Dedifferentiated amniotic fluid mesenchymal stem cell (primary cell): ENCODE measurements around the gene BHLHA15.
A peak's percentile ranks its signal among the peaks of the same experiment; 100 is the strongest.

Experiments
- DNase-seq: peaks from one replicate; pipeline ENCODE4 v3.0.0-alpha.2; 2016; ENCODE audit errors: extremely low spot score

The BHLHA15 gene

GRCh38 chr7:98244871-98245270 lies 33.6 kb downstream of the BHLHA15 start:
- no peak for DNase-seq

DNA sequence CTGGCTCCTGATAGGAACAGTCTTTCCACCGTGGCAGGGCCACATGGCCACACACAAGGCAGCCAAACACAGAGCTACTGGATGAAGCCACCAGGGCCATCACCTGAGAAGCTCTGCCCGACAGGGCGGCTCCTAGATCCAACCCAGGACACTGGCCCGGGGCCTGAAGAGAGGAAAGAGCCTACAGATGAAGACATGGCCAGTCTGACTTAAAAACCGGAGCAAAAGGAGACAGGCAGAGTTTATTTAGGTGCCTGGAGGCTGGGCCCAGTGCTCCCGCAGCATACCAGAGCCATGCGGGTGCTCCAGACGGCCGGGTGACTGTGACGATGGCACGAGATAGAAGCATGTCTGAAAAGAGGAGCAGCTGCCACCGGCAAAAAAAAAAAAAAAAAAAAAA lies 36.9 kb downstream of the BHLHA15 start:
- DNase-seq, result no peak

DNA sequence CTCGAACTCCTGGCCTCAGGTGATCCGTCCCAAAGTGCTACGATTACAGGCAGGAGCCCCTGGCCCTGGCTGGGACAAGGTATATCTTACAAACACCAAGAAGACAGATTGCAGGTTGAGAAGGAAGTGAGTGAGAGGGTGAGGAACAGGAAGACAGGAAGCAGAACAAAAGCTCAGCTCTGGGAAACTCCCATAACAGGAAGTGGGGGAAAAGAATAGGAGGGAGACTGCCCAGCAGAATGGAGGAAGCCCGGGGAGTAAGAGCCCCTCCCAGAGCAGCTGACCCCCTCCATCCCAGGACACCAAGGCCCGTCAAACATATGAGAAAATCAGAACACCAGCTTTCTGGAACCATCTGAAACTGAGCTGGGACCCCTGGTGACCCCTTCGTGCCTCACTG lies 37.9 kb downstream of the BHLHA15 start:
- DNase-seq, result no peak

DNA sequence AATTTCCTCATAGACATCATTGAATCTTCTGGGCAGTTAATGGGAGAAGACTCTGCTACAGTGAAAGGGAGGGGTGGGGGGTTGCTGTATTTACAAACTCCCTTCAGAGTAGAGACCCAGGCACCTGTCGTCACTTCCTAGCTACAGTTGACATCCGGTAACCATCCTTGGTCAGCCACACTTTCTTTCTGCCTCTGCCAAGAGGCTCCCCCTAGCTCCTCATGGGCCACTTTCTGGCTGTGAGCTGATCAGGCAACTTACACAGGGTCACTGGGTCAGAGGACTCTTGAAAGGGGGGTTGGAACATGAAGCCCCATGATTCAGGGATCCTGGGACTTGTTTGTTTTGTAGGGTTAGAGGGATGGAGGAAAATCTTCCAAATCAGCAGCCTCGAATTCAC lies 39.5 kb downstream of the BHLHA15 start:
- DNase-seq, result no peak

DNA sequence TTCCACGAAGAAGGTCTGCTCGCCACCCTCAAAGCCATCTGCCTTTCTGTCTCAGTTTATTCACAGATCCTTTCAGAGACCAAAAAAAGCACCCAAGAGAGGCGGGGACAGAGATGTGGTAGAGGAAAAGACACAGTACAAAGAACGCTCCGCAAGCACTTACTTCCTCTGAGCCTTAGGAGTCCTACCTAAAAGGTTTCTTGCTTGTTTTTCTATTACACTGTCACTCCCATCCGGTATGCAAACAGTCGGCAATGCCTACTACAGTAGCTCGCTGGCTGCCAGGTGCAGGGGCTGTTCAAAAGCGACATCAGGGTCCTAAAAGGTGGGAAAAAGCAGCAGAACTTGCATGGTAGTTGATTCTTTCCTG lies 40.0 kb downstream of the BHLHA15 start:
- DNase-seq, result no peak

DNA sequence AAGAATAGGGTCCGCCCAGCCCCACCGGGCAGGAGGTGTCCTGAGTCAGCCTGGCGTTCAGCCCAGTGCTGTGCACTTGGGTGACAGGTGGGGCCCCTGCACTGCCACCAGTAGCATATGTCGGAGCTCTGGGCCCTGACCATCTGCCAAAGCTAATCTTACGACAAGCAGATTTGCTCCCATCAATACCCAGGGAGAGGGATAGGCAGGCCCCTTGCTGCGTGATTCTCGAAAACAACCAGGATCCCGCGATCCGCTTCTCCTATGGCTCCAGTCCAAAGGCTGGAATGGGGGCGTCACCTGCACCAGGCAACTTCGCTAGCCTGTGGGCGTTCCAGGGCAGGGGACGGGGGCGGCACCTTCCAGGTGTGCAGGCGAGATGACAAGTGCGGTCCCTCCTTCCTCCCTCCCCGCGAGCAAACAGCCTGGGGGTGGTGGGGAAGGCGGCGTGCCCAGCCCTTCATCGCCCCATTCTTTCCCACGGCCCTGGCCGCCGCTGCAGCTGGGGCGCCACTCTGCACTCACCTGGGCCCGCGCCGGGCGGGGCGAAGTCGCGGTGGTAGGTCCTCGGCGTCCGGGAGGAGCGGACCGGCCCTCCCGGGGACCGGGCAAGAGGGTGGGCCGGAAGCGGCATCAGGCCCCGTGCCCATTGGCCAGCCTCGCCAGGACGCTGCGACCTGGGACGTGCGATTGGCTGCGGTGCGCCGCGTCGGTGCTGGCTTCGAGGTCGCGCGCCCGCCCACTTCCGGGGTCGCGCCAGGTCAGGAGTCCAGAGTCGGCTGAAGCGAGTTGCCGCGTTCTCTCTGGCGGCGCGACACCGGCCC lies 40.6 kb downstream of the BHLHA15 start, which contains the start of gene TECPR1:
TECPR1 (minus strand) TSS at position 632 of the 824 bp plus-strand sequence. CDS start 6,086 bp downstream, outside the sequence.
- peak; percentile 88 for DNase-seq

- DNase-seq, result no peak
Observed at GRCh38 chr7:98252425-98253054, 41.3 kb downstream of the BHLHA15 start.

DNA sequence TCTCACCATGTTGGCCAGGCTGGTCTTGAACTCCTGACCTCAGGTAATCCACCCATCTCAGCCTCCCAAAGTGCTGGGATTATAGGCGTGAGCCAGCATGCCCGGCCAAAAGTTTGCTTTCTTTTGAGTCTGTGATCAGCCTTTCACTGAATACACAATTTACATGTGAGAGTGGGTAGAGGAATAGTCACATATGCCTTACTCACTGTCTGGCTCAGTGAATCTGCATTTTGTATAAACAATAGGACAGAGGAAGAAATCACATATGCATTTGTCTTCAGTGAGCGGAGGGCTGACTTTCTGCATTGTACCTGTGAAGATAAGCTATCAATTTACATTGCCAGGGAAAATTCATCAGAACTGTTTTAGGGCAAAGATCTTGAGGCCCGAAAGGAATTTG lies 43.3 kb downstream of the BHLHA15 start:
- no peak for DNase-seq

- no peak for DNase-seq
Observed at GRCh38 chr7:98254951-98255610, 43.8 kb downstream of the BHLHA15 start.

- no peak for DNase-seq
Observed at GRCh38 chr7:98256431-98256830, 45.2 kb downstream of the BHLHA15 start.

- no peak for DNase-seq
Observed at GRCh38 chr7:98257701-98258100, 46.5 kb downstream of the BHLHA15 start.
